Gastrocnemius medialis (tissue), 4 donors: ENCODE data around the gene OR56A5. TPM values are rescaled to one million over a fixed set of nuclear protein-coding genes. Genes with fewer than 3 reads are reported as not detected.

Experiments used
- ATAC-seq, 2 donors: fragments of 150-250 bp; one replicate each; pipeline ENCODE4 v1.9.1; 2016
- DNase-seq, 2 donors: peaks; one replicate each; pipeline ENCODE4 v3.0.0-alpha.2; 2019
- H3K27ac ChIP-seq, 4 donors: fragments of 200-600 bp; sonication (generic); 1 replicate in 1 of 4; 2 replicates in 3 of 4; pipeline ENCODE4 v1.5.1; 2016 to 2018; ENCODE audit warnings: mild to moderate bottlenecking in 2 of 4, moderate library complexity in 1 of 4
- H3K27me3 ChIP-seq, 3 donors: fragments of 200-600 bp; sonication (generic) in 2 of 3; 1 replicate in 1 of 3; 2 replicates in 2 of 3; pipeline versions ENCODE4 v1.5.1 to v1.6.0; 2016 to 2019; ENCODE audit warnings: mild to moderate bottlenecking in 1 of 3, moderate library complexity in 1 of 3
- H3K36me3 ChIP-seq, 2 donors: fragments of 200-600 bp; sonication (generic) in 1 of 2; one replicate each; pipeline ENCODE4 v1.5.1; 2017 to 2018
- H3K4me1 ChIP-seq, 2 donors: fragments of 200-600 bp; sonication (generic) in 1 of 2; one replicate each; pipeline ENCODE4 v1.5.1; 2016 to 2017; ENCODE audit warnings: mild to moderate bottlenecking in 2 of 2
- H3K4me3 ChIP-seq, 4 donors: fragments of 200-600 bp; sonication (generic) in 3 of 4; 1 replicate in 1 of 4; 2 replicates in 3 of 4; pipeline ENCODE4 v1.5.1; 2016 to 2019; ENCODE audit warnings: mild to moderate bottlenecking in 2 of 4
- H3K9me3 ChIP-seq, 3 donors: fragments of 200-600 bp; sonication (generic) in 2 of 3; 1 replicate in 1 of 3; 2 replicates in 2 of 3; pipeline ENCODE4 v1.5.1; 2016 to 2019
- POLR2A ChIP-seq, 2 donors: fragments of 450-650 bp; IDR thresholded peaks; one replicate each; pipeline ENCODE4 v1.6.1; 2017; ENCODE audit warnings: antibody characterized with exemption in 2 of 2, mild to moderate bottlenecking in 2 of 2, moderate library complexity in 2 of 2
- in situ Hi-C, 4 donors: fragments of 200-750 bp; cut with MboI; loops; one replicate each; pipeline versions ENCODE4 v1.15.0 to v1.8.0; 2017; ENCODE audit warnings: low sequenced_read_pairs in 4 of 4
- intact Hi-C: fragments of 100-400 bp; cut with DNase I; formaldehyde crosslinking; loops from one replicate; pipeline ENCODE4 v1.15.1; 2023; ENCODE audit warnings: low total_unique reads
- total RNA-seq, 4 donors: library from RNA; depleted of rRNA; stranded (reverse); fragments of >200 nt; gene quantifications; one replicate each; pipeline versions ENCODE4 v1.1.0 to v1.2.3, GENCODE V29; 2016
- TF ChIP-seq, protein P1 (sequence below), 5 experiments: fragments of 450-650 bp in 3 of 5; fragments of 200-600 bp in 2 of 5; sonication (generic) in 2 of 5; IDR thresholded peaks in 4 of 5; conservative IDR thresholded peaks in 1 of 5; 1 replicate in 4 of 5; 2 replicates in 1 of 5; pipeline ENCODE4 v1.5.1; 2016 to 2019; ENCODE audit warnings: antibody characterized with exemption in 5 of 5, mild to moderate bottlenecking in 3 of 5, moderate library complexity in 3 of 5

Gene OR56A5, protein sequence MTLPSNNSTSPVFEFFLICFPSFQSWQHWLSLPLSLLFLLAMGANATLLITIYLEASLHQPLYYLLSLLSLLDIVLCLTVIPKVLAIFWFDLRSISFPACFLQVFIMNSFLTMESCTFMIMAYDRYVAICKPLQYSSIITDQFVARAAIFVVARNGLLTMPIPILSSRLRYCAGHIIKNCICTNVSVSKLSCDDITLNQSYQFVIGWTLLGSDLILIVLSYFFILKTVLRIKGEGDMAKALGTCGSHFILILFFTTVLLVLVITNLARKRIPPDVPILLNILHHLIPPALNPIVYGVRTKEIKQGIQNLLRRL
- total RNA-seq: not detected

- no peak within 1 kb of the TSS for H3K27ac ChIP-seq
- H3K9me3 ChIP-seq: no peaks in the 10 kb centered on the region
- in situ Hi-C loops: no loop called here
- DNase-seq: no peak
- no peaks in the 10 kb centered on the region for H3K36me3 ChIP-seq
- no peaks in the 10 kb centered on the region for H3K4me1 ChIP-seq
- H3K27me3 ChIP-seq: no peaks in the 10 kb centered on the region
- no peak within 1 kb of the TSS for H3K4me3 ChIP-seq
- intact Hi-C loops: no loop called here
- no peak for TF ChIP-seq POLR2A (IDR thresholded peaks at IDR 0.05)
- TF ChIP-seq, protein P1, sequence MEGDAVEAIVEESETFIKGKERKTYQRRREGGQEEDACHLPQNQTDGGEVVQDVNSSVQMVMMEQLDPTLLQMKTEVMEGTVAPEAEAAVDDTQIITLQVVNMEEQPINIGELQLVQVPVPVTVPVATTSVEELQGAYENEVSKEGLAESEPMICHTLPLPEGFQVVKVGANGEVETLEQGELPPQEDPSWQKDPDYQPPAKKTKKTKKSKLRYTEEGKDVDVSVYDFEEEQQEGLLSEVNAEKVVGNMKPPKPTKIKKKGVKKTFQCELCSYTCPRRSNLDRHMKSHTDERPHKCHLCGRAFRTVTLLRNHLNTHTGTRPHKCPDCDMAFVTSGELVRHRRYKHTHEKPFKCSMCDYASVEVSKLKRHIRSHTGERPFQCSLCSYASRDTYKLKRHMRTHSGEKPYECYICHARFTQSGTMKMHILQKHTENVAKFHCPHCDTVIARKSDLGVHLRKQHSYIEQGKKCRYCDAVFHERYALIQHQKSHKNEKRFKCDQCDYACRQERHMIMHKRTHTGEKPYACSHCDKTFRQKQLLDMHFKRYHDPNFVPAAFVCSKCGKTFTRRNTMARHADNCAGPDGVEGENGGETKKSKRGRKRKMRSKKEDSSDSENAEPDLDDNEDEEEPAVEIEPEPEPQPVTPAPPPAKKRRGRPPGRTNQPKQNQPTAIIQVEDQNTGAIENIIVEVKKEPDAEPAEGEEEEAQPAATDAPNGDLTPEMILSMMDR (IDR thresholded peaks at IDR 0.05 in 4 of 5, conservative IDR thresholded peaks at IDR 0.05 in 1 of 5): no peak
- ATAC-seq: no peak
Observed at GRCh38 chr11:5968394-5968793, at the start of gene OR56A5. TSS of gene OR56A5 (minus strand) at chr11:5968494. CDS start at chr11:5968494, 0 bp downstream.

- intact Hi-C loops (no loop called here), in situ Hi-C loops (loop anchor here in 2 of 4 donors (25.0 kb wide), 2 partner anchors 299 to 349 kb away; partner anchors contain the start of gene CAVIN3 (in 1 of the 2))
- Histone ChIP-seq H3K4me3 (no peak overlapping the region), H3K4me1 (no peaks in the 10 kb centered on the region), H3K9me3 (no peaks in the 10 kb centered on the region), H3K27me3 (peaks cover 0 to 2% (median 0%) of the 10 kb centered on the region in 3 donors), H3K27ac (no peak overlapping the region), H3K36me3 (no peaks in the 10 kb centered on the region)
- no peak for TF ChIP-seq POLR2A (IDR thresholded peaks at IDR 0.05)
- TF ChIP-seq, protein P1 (IDR thresholded peaks at IDR 0.05 in 4 of 5, conservative IDR thresholded peaks at IDR 0.05 in 1 of 5): no peak
- ATAC-seq (no peak), DNase-seq (no peak)
Observed at GRCh38 chr11:6013042-6013441, 44.7 kb upstream of the OR56A5 start.

- Histone ChIP-seq H3K27ac (no peak overlapping the region), H3K36me3 (no peaks in the 10 kb centered on the region), H3K27me3 (peaks cover 0 to 2% (median 0%) of the 10 kb centered on the region in 3 donors), H3K4me1 (no peaks in the 10 kb centered on the region), H3K9me3 (no peaks in the 10 kb centered on the region), H3K4me3 (no peak overlapping the region)
- in situ Hi-C loops: loop anchor here in 2 of 4 donors (25.0 kb wide), 2 partner anchors 300 to 350 kb away; partner anchors contain the start of gene CAVIN3 (in 1 of the 2)
- DNase-seq: no peak
- ATAC-seq: no peak
- intact Hi-C loops: no loop called here
- no peak for TF ChIP-seq POLR2A (IDR thresholded peaks at IDR 0.05)
- TF ChIP-seq, protein P1 (IDR thresholded peaks at IDR 0.05 in 4 of 5, conservative IDR thresholded peaks at IDR 0.05 in 1 of 5): no peak
Observed at GRCh38 chr11:6012035-6012668, 43.9 kb upstream of the OR56A5 start.

DNA sequence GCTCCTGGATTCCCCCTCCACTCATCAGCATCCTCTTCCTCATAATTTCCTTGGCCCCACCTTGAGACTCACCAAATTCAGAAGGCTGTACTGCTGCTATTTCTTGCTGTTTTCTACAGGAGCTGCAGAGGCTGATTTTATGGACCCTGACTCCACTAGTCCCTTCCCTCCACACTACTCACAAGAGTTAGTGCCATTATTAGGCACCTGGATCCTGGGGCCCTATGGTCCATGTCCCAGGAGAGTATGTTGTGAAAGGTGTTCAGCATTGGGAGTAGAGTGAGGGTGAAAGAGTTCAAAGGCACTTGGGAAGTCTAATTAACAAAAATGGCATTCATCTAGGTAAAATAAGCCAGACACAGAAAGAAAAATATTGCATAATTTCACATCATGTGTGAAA lies 38.6 kb upstream of the OR56A5 start, which contains the start of gene OR56A4:
TSS of gene OR56A4 (minus strand) at position 101 of the 400 bp plus-strand sequence. CDS start 3,954 bp downstream, outside the sequence.
- H3K4me1 ChIP-seq: no peaks in the 10 kb centered on the region
- DNase-seq (no peak), ATAC-seq (no peak)
- in situ Hi-C loops: loop anchor here in 2 of 4 donors (25.0 kb wide), 2 partner anchors 305 to 355 kb away; partner anchors contain the start of gene CAVIN3 (in 1 of the 2)
- no peak within 1 kb of the TSS for H3K4me3 ChIP-seq
- TF ChIP-seq, protein P1 (IDR thresholded peaks at IDR 0.05 in 4 of 5, conservative IDR thresholded peaks at IDR 0.05 in 1 of 5): no peak
- TF ChIP-seq POLR2A (IDR thresholded peaks at IDR 0.05): no peak
- no peaks in the 10 kb centered on the region for H3K27me3 ChIP-seq
- H3K27ac ChIP-seq: no peak within 1 kb of the TSS
- H3K9me3 ChIP-seq: no peaks in the 10 kb centered on the region
- no peaks in the 10 kb centered on the region for H3K36me3 ChIP-seq
- intact Hi-C loops: no loop called here
